CD14-positive monocyte (primary cell): ENCODE data around the gene NMT1. TPM values are rescaled to one million over a fixed set of nuclear protein-coding genes. Genes with fewer than 3 reads are reported as not detected.

ENCODE experiments used
- DNase-seq, 3 donors: peaks; one replicate each; pipeline ENCODE4 v3.0.0-alpha.2; 2011 to 2022
- H2AFZ ChIP-seq: 2 replicates; pipeline ENCODE4 v1.6.0; 2012; ENCODE audit warnings: mild to moderate bottlenecking, low read depth, low read length, inconsistent platforms; ENCODE audit not compliant: insufficient read depth, poor library complexity, severe bottlenecking
- H3K27ac ChIP-seq, 2 donors: 1 replicate in 1 of 2; 2 replicates in 1 of 2; pipeline ENCODE4 v1.5.1; 2012 to 2013; ENCODE audit warnings: low read length in 2 of 2, control low read depth in 1 of 2, inconsistent platforms in 1 of 2, low read depth in 1 of 2, mild to moderate bottlenecking in 1 of 2
- H3K27me3 ChIP-seq, 2 donors: one replicate each; pipeline versions ENCODE4 v1.6.0 to v1.6.1; 2011 to 2013; ENCODE audit warnings: low read length in 2 of 2; ENCODE audit not compliant: control insufficient read depth in 2 of 2, insufficient read depth in 2 of 2
- H3K36me3 ChIP-seq, 2 donors: replicated peaks in 1 of 2; 1 replicate in 1 of 2; 2 replicates in 1 of 2; pipeline versions ENCODE4 v1.5.1 to v1.6.1; 2012 to 2013; ENCODE audit warnings: low read length in 2 of 2, control low read depth in 1 of 2, inconsistent platforms in 1 of 2, mild to moderate bottlenecking in 1 of 2; ENCODE audit not compliant: insufficient read depth in 2 of 2, control insufficient read depth in 1 of 2
- H3K4me1 ChIP-seq, 2 donors: 1 replicate in 1 of 2; 2 replicates in 1 of 2; pipeline versions ENCODE4 v1.5.1 to v1.6.1; 2012 to 2013; ENCODE audit warnings: low read length in 2 of 2, control low read depth in 1 of 2, inconsistent platforms in 1 of 2, mild to moderate bottlenecking in 1 of 2, moderate library complexity in 1 of 2; ENCODE audit not compliant: insufficient read depth in 2 of 2, control insufficient read depth in 1 of 2
- H3K4me2 ChIP-seq: replicated peaks from 2 replicates; pipeline ENCODE3; 2012; ENCODE audit warnings: low read length, moderate library complexity, mild to moderate bottlenecking; ENCODE audit not compliant: poor library complexity, severe bottlenecking; ENCODE audit errors: extremely low read depth
- H3K4me3 ChIP-seq, 3 experiments: fragments of 200-600 bp in 1 of 3; sonication (generic) in 1 of 3; replicated peaks in 1 of 3; 1 replicate in 2 of 3; 2 replicates in 1 of 3; pipeline ENCODE4 v1.5.1; 2011 to 2013; ENCODE audit warnings: low read length in 3 of 3, mild to moderate bottlenecking in 3 of 3, control low read depth in 2 of 3, low read depth in 2 of 3, inconsistent platforms in 1 of 3, moderate library complexity in 1 of 3
- H3K79me2 ChIP-seq: 2 replicates; pipeline ENCODE4 v1.6.0; 2012; ENCODE audit warnings: mild to moderate bottlenecking, control low read depth, inconsistent platforms, low read length, moderate library complexity; ENCODE audit not compliant: insufficient read depth
- H3K9ac ChIP-seq: 2 replicates; pipeline ENCODE4 v1.6.0; 2017; ENCODE audit warnings: low read length, mild to moderate bottlenecking; ENCODE audit not compliant: insufficient read depth, poor library complexity, severe bottlenecking
- H3K9me3 ChIP-seq, 2 donors: replicated peaks in 1 of 2; 1 replicate in 1 of 2; 2 replicates in 1 of 2; pipeline versions ENCODE4 v1.5.1 to v1.6.1; 2012 to 2013; ENCODE audit warnings: low read length in 2 of 2, control low read depth in 1 of 2; ENCODE audit not compliant: control insufficient read depth in 1 of 2, insufficient read depth in 1 of 2
- H4K20me1 ChIP-seq: 2 replicates; pipeline ENCODE4 v1.6.0; 2012; ENCODE audit warnings: mild to moderate bottlenecking, low read length, control low read depth, moderate library complexity; ENCODE audit not compliant: insufficient read depth
- H3K27ac Mint-ChIP-seq, 7 donors: one replicate each; pipeline ENCODE4 v1.8.0; 2020; ENCODE audit warnings: mild to moderate bottlenecking in 7 of 7, mixed read lengths in 7 of 7, moderate library complexity in 6 of 7, inconsistent platforms in 2 of 7
- H3K27me3 Mint-ChIP-seq, 3 donors: one replicate each; pipeline ENCODE4 v1.8.0; 2021 to 2022; ENCODE audit warnings: low read depth in 3 of 3, mild to moderate bottlenecking in 3 of 3, mixed read lengths in 3 of 3, moderate library complexity in 3 of 3, inconsistent platforms in 1 of 3
- H3K36me3 Mint-ChIP-seq, 2 donors: one replicate each; pipeline ENCODE4 v1.8.0; 2020; ENCODE audit warnings: mixed read lengths in 2 of 2, inconsistent platforms in 1 of 2, mild to moderate bottlenecking in 1 of 2
- H3K4me1 Mint-ChIP-seq: one replicate; pipeline ENCODE4 v1.8.0; 2020; ENCODE audit warnings: mild to moderate bottlenecking, mixed read lengths
- H3K4me3 Mint-ChIP-seq, 2 donors: one replicate each; pipeline ENCODE4 v1.8.0; 2020; ENCODE audit warnings: mild to moderate bottlenecking in 2 of 2, mixed read lengths in 2 of 2, moderate library complexity in 1 of 2
- H3K9me3 Mint-ChIP-seq, 7 donors: one replicate each; pipeline ENCODE4 v1.8.0; 2020 to 2022; ENCODE audit warnings: mixed read lengths in 7 of 7, mild to moderate bottlenecking in 6 of 7, moderate library complexity in 6 of 7, inconsistent platforms in 2 of 7
- WGBS: methylation state at CpG from one replicate; pipeline ENCODE4 v1.1.5; 2013; ENCODE audit warnings: missing lambda C conversion rate; ENCODE audit not compliant: insufficient coverage; 5-methylcytosine and 5-hydroxymethylcytosine counted together
- intact Hi-C, 2 donors: fragments of 100-400 bp; cut with micrococcal nuclease; formaldehyde crosslinking; loops; one replicate each; pipeline versions ENCODE4 v1.15.0 to v1.15.1; 2023
- polyA plus RNA-seq, 3 donors: library from polyadenylated mRNA; depleted of rRNA in 1 of 3; unstranded in 2 of 3; stranded (reverse) in 1 of 3; fragments of 300-500 nt in 2 of 3; fragments of >200 nt in 1 of 3; fragmentation: Illumina TruSeq in 2 of 3; gene quantifications; 1 replicate in 2 of 3; 2 replicates in 1 of 3; pipeline ENCODE4 v1.2.3, GENCODE V29; 2012 to 2021
- TF ChIP-seq, protein P1 (sequence below): fragments of 200-600 bp; IDR thresholded peaks from one replicate; pipeline ENCODE4 v1.8.0; 2022; ENCODE audit warnings: antibody characterized with exemption, mild to moderate bottlenecking

Gene NMT1
- polyA plus RNA-seq, 3 donors, result 27.2 to 50.2 (median 45.1) TPM

GRCh38 chr17:45146592-45146889 is 85.4 kb downstream of the NMT1 start:
- Histone ChIP-seq H2AFZ (peak overlapping the region; percentile 85), H3K36me3 (no peaks in the 10 kb centered on the region), H3K27ac (peak overlapping the region; percentile 89 to 99), H4K20me1 (peaks cover 30% of the 10 kb centered on the region), H3K4me1 (peaks cover 51 to 65% of the 10 kb centered on the region in 2 donors), H3K4me3 (peak overlapping the region in 1 of 3 experiments; percentile 92), H3K9me3 (no peaks in the 10 kb centered on the region), H3K9ac (peak overlapping the region; percentile 85), H3K27me3 (no peaks in the 10 kb centered on the region), H3K4me2 (peak overlapping the region; percentile 83), H3K79me2 (peaks cover 37% of the 10 kb centered on the region)
- WGBS, result 81% methylated on average over 4 of the region's 4 CpGs
- H3K27ac Mint-ChIP-seq, result peak overlapping the region; percentile 74 to 100 (median 99)
- peak overlapping the region; percentile 88 to 97 for H3K4me3 Mint-ChIP-seq
- TF ChIP-seq, protein P1, sequence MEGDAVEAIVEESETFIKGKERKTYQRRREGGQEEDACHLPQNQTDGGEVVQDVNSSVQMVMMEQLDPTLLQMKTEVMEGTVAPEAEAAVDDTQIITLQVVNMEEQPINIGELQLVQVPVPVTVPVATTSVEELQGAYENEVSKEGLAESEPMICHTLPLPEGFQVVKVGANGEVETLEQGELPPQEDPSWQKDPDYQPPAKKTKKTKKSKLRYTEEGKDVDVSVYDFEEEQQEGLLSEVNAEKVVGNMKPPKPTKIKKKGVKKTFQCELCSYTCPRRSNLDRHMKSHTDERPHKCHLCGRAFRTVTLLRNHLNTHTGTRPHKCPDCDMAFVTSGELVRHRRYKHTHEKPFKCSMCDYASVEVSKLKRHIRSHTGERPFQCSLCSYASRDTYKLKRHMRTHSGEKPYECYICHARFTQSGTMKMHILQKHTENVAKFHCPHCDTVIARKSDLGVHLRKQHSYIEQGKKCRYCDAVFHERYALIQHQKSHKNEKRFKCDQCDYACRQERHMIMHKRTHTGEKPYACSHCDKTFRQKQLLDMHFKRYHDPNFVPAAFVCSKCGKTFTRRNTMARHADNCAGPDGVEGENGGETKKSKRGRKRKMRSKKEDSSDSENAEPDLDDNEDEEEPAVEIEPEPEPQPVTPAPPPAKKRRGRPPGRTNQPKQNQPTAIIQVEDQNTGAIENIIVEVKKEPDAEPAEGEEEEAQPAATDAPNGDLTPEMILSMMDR, result no peak
- DNase-seq, result no peak
- no peaks in the 10 kb centered on the region for H3K36me3 Mint-ChIP-seq
- H3K4me1 Mint-ChIP-seq, result peaks cover 49% of the 10 kb centered on the region
- intact Hi-C loops, result loop anchor here in 1 of 2 donors (10.0 kb wide), 1 partner anchor 168 kb away; the partner anchor contains the start of gene MAP3K14
- H3K9me3 Mint-ChIP-seq, result no peaks in the 10 kb centered on the region
- H3K27me3 Mint-ChIP-seq, result peaks cover 0 to 2% (median 0%) of the 10 kb centered on the region in 3 donors

- peaks cover 34% of the 10 kb centered on the region for H4K20me1 ChIP-seq
- H2AFZ ChIP-seq, result peak overlapping the region; percentile 85
- H3K27me3 ChIP-seq, result no peaks in the 10 kb centered on the region
- intact Hi-C loops, result loop anchor here in 1 of 2 donors (10.0 kb wide), 1 partner anchor 168 kb away; the partner anchor contains the start of gene MAP3K14
- H3K36me3 ChIP-seq, result no peaks in the 10 kb centered on the region
- peak overlapping the region; percentile 85 for H3K9ac ChIP-seq
- peak overlapping the region; percentile 83 for H3K4me2 ChIP-seq
- H3K4me3 Mint-ChIP-seq, result peak overlapping the region; percentile 88 to 97
- 8% methylated on average over 26 of the region's 29 CpGs for WGBS
- H3K36me3 Mint-ChIP-seq, result no peaks in the 10 kb centered on the region
- peak overlapping the region; percentile 89 to 99 for H3K27ac ChIP-seq
- peak overlapping the region; percentile 97 to 100 (median 99) for H3K27ac Mint-ChIP-seq
- peaks cover 56 to 70% of the 10 kb centered on the region in 2 donors for H3K4me1 ChIP-seq
- TF ChIP-seq, protein P1, result no peak
- no peaks in the 10 kb centered on the region for H3K9me3 Mint-ChIP-seq
- peaks cover 0 to 2% (median 0%) of the 10 kb centered on the region in 3 donors for H3K27me3 Mint-ChIP-seq
- peak overlapping the region; percentile 76 to 92 (median 80) for H3K4me3 ChIP-seq
- DNase-seq, result peak; percentile 66 to 68 (median 68)
- H3K9me3 ChIP-seq, result no peaks in the 10 kb centered on the region
- peaks cover 42% of the 10 kb centered on the region for H3K79me2 ChIP-seq
- peaks cover 52% of the 10 kb centered on the region for H3K4me1 Mint-ChIP-seq
Observed at GRCh38 chr17:45146890-45147580, 85.9 kb downstream of the NMT1 start.
